Neutrophil (primary cell): ENCODE data around the gene MRPS22.

ENCODE experiments used
- H3K27ac ChIP-seq: fragments of 200-600 bp; sonication (generic); 2 replicates; pipeline ENCODE4 v1.5.1; 2016; ENCODE audit warnings: mild to moderate bottlenecking, moderate library complexity
- H3K27me3 ChIP-seq: fragments of 200-600 bp; sonication (generic); 2 replicates; pipeline ENCODE4 v1.6.0; 2016; ENCODE audit warnings: mild to moderate bottlenecking
- H3K36me3 ChIP-seq: fragments of 200-600 bp; sonication (generic); 2 replicates; pipeline ENCODE4 v1.5.1; 2017
- H3K4me1 ChIP-seq, 2 experiments: fragments of 200-600 bp in 1 of 2; sonication (generic) in 1 of 2; 1 replicate in 1 of 2; 2 replicates in 1 of 2; pipeline versions ENCODE4 v1.5.1 to v1.6.1; 2013 to 2016; ENCODE audit warnings: low read depth in 1 of 2, low read length in 1 of 2, mild to moderate bottlenecking in 1 of 2, moderate library complexity in 1 of 2; ENCODE audit not compliant: control insufficient read depth in 1 of 2, insufficient read depth in 1 of 2
- H3K4me3 ChIP-seq, 2 experiments: fragments of 200-600 bp in 1 of 2; sonication (generic) in 1 of 2; 1 replicate in 1 of 2; 2 replicates in 1 of 2; pipeline ENCODE4 v1.5.1; 2013 to 2016; ENCODE audit warnings: low read depth in 1 of 2, low read length in 1 of 2, mild to moderate bottlenecking in 1 of 2, moderate library complexity in 1 of 2
- H3K9me3 ChIP-seq: fragments of 200-600 bp; sonication (generic); 2 replicates; pipeline ENCODE4 v1.5.1; 2016
- TF ChIP-seq, protein P1 (sequence below): fragments of 200-600 bp; sonication (generic); IDR thresholded peaks from 2 replicates; pipeline ENCODE4 v1.5.1; 2016; ENCODE audit warnings: antibody characterized with exemption

Gene MRPS22

DNA sequence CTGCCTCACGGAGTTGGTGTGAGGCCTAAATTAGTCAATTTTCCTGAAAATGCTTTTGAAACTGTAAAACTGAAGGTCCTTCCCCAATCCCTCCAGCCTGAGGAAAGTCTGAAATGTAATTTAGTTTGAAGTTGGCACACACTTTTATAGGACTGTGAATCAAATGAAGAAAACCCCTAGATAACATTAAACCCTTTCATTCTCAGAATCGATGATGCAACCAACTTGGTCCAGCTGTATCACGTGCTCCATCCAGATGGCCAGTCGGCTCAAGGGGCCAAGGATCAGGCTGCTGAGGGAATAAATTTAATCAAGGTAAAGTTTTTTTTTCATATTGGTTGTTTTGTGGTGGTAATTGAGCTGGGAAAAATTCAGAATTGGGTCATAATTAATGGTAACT, 11.7 kb downstream of the MRPS22 start:
- Histone ChIP-seq H3K9me3 (no peaks in the 10 kb centered on the region), H3K27ac (no peak overlapping the region), H3K27me3 (no peaks in the 10 kb centered on the region), H3K4me3 (no peak overlapping the region), H3K36me3 (peaks cover 100% of the 10 kb centered on the region), H3K4me1 (no peaks in the 10 kb centered on the region)
- TF ChIP-seq, protein P1, sequence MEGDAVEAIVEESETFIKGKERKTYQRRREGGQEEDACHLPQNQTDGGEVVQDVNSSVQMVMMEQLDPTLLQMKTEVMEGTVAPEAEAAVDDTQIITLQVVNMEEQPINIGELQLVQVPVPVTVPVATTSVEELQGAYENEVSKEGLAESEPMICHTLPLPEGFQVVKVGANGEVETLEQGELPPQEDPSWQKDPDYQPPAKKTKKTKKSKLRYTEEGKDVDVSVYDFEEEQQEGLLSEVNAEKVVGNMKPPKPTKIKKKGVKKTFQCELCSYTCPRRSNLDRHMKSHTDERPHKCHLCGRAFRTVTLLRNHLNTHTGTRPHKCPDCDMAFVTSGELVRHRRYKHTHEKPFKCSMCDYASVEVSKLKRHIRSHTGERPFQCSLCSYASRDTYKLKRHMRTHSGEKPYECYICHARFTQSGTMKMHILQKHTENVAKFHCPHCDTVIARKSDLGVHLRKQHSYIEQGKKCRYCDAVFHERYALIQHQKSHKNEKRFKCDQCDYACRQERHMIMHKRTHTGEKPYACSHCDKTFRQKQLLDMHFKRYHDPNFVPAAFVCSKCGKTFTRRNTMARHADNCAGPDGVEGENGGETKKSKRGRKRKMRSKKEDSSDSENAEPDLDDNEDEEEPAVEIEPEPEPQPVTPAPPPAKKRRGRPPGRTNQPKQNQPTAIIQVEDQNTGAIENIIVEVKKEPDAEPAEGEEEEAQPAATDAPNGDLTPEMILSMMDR = no peak

DNA sequence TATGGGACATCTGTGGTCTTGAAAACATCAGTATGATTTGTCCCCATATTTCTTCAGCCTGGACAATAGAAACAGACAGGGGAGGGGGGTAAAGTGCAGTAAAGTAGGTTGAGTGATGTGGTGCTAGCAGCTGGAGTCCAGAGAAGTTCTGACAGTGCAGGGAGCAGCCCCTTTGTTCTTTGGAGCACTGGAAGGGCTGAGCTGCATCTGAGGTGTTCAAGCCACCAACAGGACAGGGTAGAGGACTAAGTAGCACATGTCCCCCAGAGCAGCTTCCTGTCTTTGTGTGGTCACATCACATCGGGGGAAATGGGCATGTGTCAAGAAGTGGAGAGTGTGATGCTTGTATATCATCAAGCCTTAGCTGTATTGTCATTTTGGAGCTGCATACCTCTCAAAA, 12.1 kb downstream of the MRPS22 start:
- no peaks in the 10 kb centered on the region for H3K4me1 ChIP-seq
- H3K9me3 ChIP-seq = no peaks in the 10 kb centered on the region
- no peaks in the 10 kb centered on the region for H3K27me3 ChIP-seq
- no peak overlapping the region for H3K27ac ChIP-seq
- TF ChIP-seq, protein P1 = no peak
- peaks cover 100% of the 10 kb centered on the region for H3K36me3 ChIP-seq
- H3K4me3 ChIP-seq = no peak overlapping the region

DNA sequence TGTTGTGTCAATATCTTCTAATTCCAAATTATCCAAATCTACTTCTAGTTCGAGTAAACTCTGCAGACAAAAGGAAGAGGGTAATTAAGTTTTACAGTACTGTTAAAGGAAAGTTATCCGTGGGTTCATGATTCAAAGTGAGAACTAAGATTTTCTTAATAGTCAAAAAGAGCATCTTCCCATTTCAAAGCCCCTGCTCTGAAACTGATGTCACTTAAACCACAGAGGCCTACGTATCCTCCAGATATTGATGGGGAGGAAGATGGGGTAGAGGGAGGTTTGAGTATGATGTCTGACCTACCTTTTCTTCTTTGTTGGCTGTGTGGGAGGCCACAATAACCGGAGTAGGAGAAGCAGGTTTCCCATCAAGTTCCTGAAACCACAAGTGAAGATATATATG, 14.1 kb downstream of the MRPS22 start:
- Histone ChIP-seq H3K27ac (no peak overlapping the region), H3K4me3 (no peak overlapping the region), H3K36me3 (peaks cover 100% of the 10 kb centered on the region), H3K4me1 (no peaks in the 10 kb centered on the region), H3K27me3 (no peaks in the 10 kb centered on the region), H3K9me3 (no peaks in the 10 kb centered on the region)
- TF ChIP-seq, protein P1 = no peak

DNA sequence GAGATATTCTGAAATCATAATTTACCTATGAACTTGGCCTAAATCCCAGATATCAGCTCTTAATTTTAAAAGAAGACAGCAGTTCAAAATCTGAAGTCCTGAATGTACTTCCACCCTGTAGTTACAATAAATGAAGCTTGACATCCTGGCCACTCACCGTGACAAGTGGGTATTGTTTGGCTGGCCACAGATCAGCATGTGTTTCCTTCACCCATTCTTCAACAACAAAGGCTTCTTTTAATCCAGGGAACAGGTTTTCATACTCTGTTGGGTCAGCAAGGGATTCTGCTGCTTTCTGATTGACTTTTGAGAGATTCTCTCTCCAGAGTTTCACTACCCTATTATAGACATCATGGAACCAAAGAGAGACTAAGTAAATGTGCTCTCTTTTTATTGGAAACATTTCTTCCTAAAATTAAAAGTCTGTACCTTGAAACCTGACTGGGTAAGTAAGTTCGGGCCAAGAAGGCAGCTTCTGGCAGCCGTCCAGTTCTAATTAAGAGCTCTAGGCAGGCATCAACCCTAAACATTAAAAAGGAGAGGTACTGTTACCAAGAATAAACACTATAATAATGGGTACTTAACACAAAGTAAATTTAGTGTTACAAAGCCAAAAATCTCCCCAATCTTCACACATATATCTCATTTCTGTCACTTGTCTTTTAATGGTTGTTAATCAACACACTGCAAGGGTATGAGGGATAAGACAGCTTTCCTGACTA, 15.2 kb downstream of the MRPS22 start:
- Histone ChIP-seq H3K36me3 (peaks cover 100% of the 10 kb centered on the region), H3K27ac (no peak overlapping the region), H3K4me1 (no peaks in the 10 kb centered on the region), H3K4me3 (no peak overlapping the region), H3K9me3 (no peaks in the 10 kb centered on the region), H3K27me3 (no peaks in the 10 kb centered on the region)
- TF ChIP-seq, protein P1 = no peak

DNA sequence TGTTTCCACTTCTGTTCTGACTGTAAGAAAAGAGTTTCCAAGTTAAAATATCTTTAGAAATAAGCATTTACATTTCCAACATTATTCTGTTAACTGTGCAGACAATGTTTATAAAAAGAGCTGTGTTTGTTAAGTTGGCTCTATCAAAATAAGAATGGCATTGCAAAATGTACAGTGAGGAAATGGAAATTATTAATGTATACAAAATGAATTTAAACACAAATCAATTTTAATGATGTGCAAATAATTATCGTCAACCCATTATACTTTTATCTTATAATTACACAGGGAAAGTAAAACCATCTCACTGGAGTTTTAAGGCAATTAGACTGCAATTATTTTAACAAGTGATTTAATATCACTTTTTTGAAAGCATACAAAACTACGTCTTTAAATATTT, 17.5 kb downstream of the MRPS22 start:
- TF ChIP-seq, protein P1 = no peak
- Histone ChIP-seq H3K27ac (no peak overlapping the region), H3K36me3 (peaks cover 99% of the 10 kb centered on the region), H3K4me3 (no peak overlapping the region), H3K9me3 (no peaks in the 10 kb centered on the region), H3K4me1 (peaks cover 10 to 12% of the 10 kb centered on the region in 2 experiments), H3K27me3 (no peaks in the 10 kb centered on the region)
